A673 (cell line): ENCODE results near the gene NAXE. TPM values are rescaled to one million over a fixed set of nuclear protein-coding genes. Genes with fewer than 3 reads are reported as not detected.
A peak's percentile ranks its signal among the peaks of the same experiment; 100 is the strongest.

Experiments used
- BruUV-seq: library from RNA; stranded (reverse); fragments of 400-500 nt; replicated peaks from 2 replicates; lab custom pipeline; 2021; lab: Mats Ljungman, UMichigan
- CTCF ChIA-PET: fragments of 300-600 bp; sonication (Branson Sonifier 250); formaldehyde crosslinking; loops from one replicate; lab custom pipeline; 2022; ENCODE audit warnings: antibody characterized with exemption; lab: Charles Lee
- POLR2A ChIA-PET: fragments of 300-600 bp; sonication (Branson Sonifier 250); formaldehyde crosslinking; loops from one replicate; lab custom pipeline; 2022; ENCODE audit warnings: antibody characterized with exemption; ENCODE audit not compliant: low non-redundant PET; lab: Charles Lee
- DNase-seq: peaks from one replicate; pipeline ENCODE4 v3.0.0-alpha.2; 2015; ENCODE audit warnings: low spot score
- H3K27ac ChIP-seq: fragments of 200-600 bp; sonication (generic); 2 replicates; pipeline ENCODE4 v1.5.1; 2016; ENCODE audit warnings: mixed run types, low read depth, mild to moderate bottlenecking, mixed read lengths, antibody characterized with exemption, low read length; ENCODE audit not compliant: poor library complexity, severe bottlenecking
- H3K27me3 ChIP-seq: fragments of 200-600 bp; sonication (generic); replicated peaks from 2 replicates; pipeline ENCODE4 v1.6.1; 2017; ENCODE audit warnings: mixed run types, low read depth, mild to moderate bottlenecking, mixed read lengths, antibody characterized with exemption, low read length; ENCODE audit not compliant: insufficient read depth, poor library complexity
- H3K36me3 ChIP-seq: fragments of 200-600 bp; sonication (generic); 2 replicates; pipeline ENCODE4 v1.6.1; 2016; ENCODE audit warnings: mixed run types, mild to moderate bottlenecking, mixed read lengths, antibody characterized with exemption, low read length; ENCODE audit not compliant: insufficient read depth, poor library complexity, severe bottlenecking
- H3K4me1 ChIP-seq: fragments of 200-600 bp; sonication (generic); 2 replicates; pipeline ENCODE4 v1.6.1; 2017; ENCODE audit warnings: mixed run types, mild to moderate bottlenecking, mixed read lengths, antibody characterized with exemption, low read length; ENCODE audit not compliant: insufficient read depth, poor library complexity, severe bottlenecking
- H3K4me3 ChIP-seq: fragments of 200-600 bp; sonication (generic); 2 replicates; pipeline ENCODE4 v1.5.1; 2016; ENCODE audit warnings: low read depth, mixed run types, mild to moderate bottlenecking, mixed read lengths, low read length; ENCODE audit not compliant: poor library complexity, severe bottlenecking
- H3K9me3 ChIP-seq: fragments of 200-600 bp; sonication (generic); 2 replicates; pipeline ENCODE4 v1.6.1; 2016; ENCODE audit warnings: mixed run types, low read depth, mild to moderate bottlenecking, mixed read lengths, antibody characterized with exemption, low read length; ENCODE audit not compliant: poor library complexity, severe bottlenecking
- EZH2 ChIP-seq: fragments of 200-600 bp; sonication (generic); IDR thresholded peaks from 2 replicates; pipeline ENCODE4 v1.6.1; 2017; ENCODE audit warnings: borderline replicate concordance, low read depth, mild to moderate bottlenecking, mixed read lengths, antibody characterized with exemption, low read length; ENCODE audit not compliant: poor library complexity, severe bottlenecking
- intact Hi-C: fragments of 100-400 bp; cut with micrococcal nuclease; formaldehyde crosslinking; loops from one replicate; pipeline ENCODE4 v1.10.0; 2022; ENCODE audit not compliant: unreplicated experiment
- total RNA-seq: library from RNA; stranded (reverse); gene quantifications from 2 replicates; pipeline ENCODE4 v1.2.3, GENCODE V29; 2021
- TF ChIP-seq, protein P1 (sequence below): fragments of 300-800, 200-600 bp; sonication (generic); conservative IDR thresholded peaks from 2 replicates; pipeline ENCODE4 v1.5.1; 2017; ENCODE audit warnings: low read depth, mild to moderate bottlenecking, antibody characterized with exemption, low read length, moderate library complexity, mixed read lengths

The NAXE gene
- total RNA-seq, 1 experiment from 2014 or later = 125 TPM

- BruUV-seq = no TSS peak
Observed at GRCh38 chr1:156624814-156625435, 33.3 kb downstream of the NAXE start.

GRCh38 chr1:156625436-156626078 lies 34.0 kb downstream of the NAXE start:
- ChIA-PET POLR2A (no interaction called here), CTCF (interaction anchor here (0.6 to 1.1 kb wide), 3 partner anchors 15 to 52 kb away, joined by 3 to 6 read pairs (median 3); no protein-coding TSS in a partner anchor)
- peaks cover 16% of the 10 kb centered on the region for H3K4me1 ChIP-seq
- no peaks in the 10 kb centered on the region for H3K9me3 ChIP-seq
- DNase-seq = peak; percentile 64
- H3K27ac ChIP-seq = no peak overlapping the region
- no peaks in the 10 kb centered on the region for H3K36me3 ChIP-seq
- no TSS peak for BruUV-seq
- peak overlapping the region; percentile 36 for H3K4me3 ChIP-seq
- H3K27me3 ChIP-seq = peaks cover 58% of the 10 kb centered on the region
- intact Hi-C loops = loop anchor here (1.0 to 2.0 kb wide), 2 partner anchors 32 to 53 kb away; no protein-coding TSS in a partner anchor
- TF ChIP-seq, protein P1, sequence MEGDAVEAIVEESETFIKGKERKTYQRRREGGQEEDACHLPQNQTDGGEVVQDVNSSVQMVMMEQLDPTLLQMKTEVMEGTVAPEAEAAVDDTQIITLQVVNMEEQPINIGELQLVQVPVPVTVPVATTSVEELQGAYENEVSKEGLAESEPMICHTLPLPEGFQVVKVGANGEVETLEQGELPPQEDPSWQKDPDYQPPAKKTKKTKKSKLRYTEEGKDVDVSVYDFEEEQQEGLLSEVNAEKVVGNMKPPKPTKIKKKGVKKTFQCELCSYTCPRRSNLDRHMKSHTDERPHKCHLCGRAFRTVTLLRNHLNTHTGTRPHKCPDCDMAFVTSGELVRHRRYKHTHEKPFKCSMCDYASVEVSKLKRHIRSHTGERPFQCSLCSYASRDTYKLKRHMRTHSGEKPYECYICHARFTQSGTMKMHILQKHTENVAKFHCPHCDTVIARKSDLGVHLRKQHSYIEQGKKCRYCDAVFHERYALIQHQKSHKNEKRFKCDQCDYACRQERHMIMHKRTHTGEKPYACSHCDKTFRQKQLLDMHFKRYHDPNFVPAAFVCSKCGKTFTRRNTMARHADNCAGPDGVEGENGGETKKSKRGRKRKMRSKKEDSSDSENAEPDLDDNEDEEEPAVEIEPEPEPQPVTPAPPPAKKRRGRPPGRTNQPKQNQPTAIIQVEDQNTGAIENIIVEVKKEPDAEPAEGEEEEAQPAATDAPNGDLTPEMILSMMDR = peak; percentile 90
- TF ChIP-seq EZH2 = peak; percentile 92

More at GRCh38 chr1:156624814-156625435, 33.3 kb downstream of the NAXE start:
- H3K27ac ChIP-seq = no peak overlapping the region
- peak overlapping the region; percentile 36 for H3K4me3 ChIP-seq
- no peaks in the 10 kb centered on the region for H3K9me3 ChIP-seq
- H3K4me1 ChIP-seq = peaks cover 16% of the 10 kb centered on the region
- DNase-seq = no peak
- H3K27me3 ChIP-seq = peaks cover 58% of the 10 kb centered on the region
- TF ChIP-seq EZH2 = no peak
- TF ChIP-seq, protein P1 = no peak
- ChIA-PET CTCF (interaction anchor here (0.6 to 1.6 kb wide), 9 partner anchors 10 to 101 kb away, joined by 3 to 7 read pairs (median 5); no protein-coding TSS in a partner anchor), POLR2A (no interaction called here)
- H3K36me3 ChIP-seq = no peaks in the 10 kb centered on the region
- intact Hi-C loops = no loop called here

DNA sequence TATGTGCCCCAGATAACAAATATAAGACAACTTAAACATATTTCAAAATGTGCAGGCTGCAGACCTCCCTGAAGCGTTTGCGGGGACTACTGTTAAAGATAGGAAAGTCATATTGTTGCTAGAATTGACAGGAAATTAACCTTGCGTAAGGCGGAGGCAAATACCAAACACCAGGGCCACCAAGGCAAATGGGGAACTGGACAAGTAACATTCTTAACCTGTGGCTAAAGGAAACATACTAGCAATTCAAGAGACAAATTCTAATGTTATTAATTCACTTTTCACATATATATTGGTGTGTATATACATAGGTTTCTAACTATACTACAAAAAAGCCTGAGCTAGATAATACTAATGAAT lies 34.5 kb downstream of the NAXE start:
- H3K27ac ChIP-seq = no peak overlapping the region
- no peak for DNase-seq
- ChIA-PET CTCF (interaction anchor here (0.9 to 2.2 kb wide), 4 partner anchors 29 to 224 kb away, joined by 3 to 14 read pairs (median 9); no protein-coding TSS in a partner anchor), POLR2A (no interaction called here)
- TF ChIP-seq, protein P1 = no peak
- no peak for TF ChIP-seq EZH2
- no peaks in the 10 kb centered on the region for H3K36me3 ChIP-seq
- no peaks in the 10 kb centered on the region for H3K9me3 ChIP-seq
- peaks cover 16% of the 10 kb centered on the region for H3K4me1 ChIP-seq
- no TSS peak for BruUV-seq
- intact Hi-C loops = loop anchor here (1.0 to 2.0 kb wide), 2 partner anchors 31 to 53 kb away; no protein-coding TSS in a partner anchor
- H3K27me3 ChIP-seq = peaks cover 58% of the 10 kb centered on the region
- H3K4me3 ChIP-seq = no peak overlapping the region
